Naive thymus-derived CD4-positive, alpha-beta T cell (primary cell): ENCODE measurements around the gene TET1. TPM values are rescaled to one million over a fixed set of nuclear protein-coding genes. Genes with fewer than 3 reads are reported as not detected.
"Not testable (repeated sequence)": the region's sequence is repeated elsewhere in the genome, so short reads cannot be mapped to it uniquely, and the experiment has no call there.

ENCODE experiments used
- ATAC-seq: fragments of 150-1000 bp; cut with Tn5 transposase; 2 replicates; pipeline ENCODE4 v1.10.0; 2021; ENCODE audit warnings: mild to moderate bottlenecking, moderate library complexity
- CTCF ChIA-PET: fragments of 350-600 bp; sonication (Branson Sonifier 250); formaldehyde crosslinking; loops from one replicate; lab custom pipeline; 2021; ENCODE audit warnings: antibody characterized with exemption; lab: Charles Lee
- POLR2A ChIA-PET: fragments of 350-600 bp; sonication (Branson Sonifier 250); formaldehyde crosslinking; loops from one replicate; lab custom pipeline; 2021; ENCODE audit warnings: antibody characterized with exemption, inconsistent platforms; lab: Charles Lee
- DNase-seq, 9 donors: peaks; one replicate each; pipeline versions ENCODE4 v3.0.0 to v3.0.0-alpha.2; 2020 to 2022; ENCODE audit warnings: mixed read lengths in 1 of 9
- H3K27ac ChIP-seq: one replicate; pipeline ENCODE4 v1.7.0; 2013; ENCODE audit warnings: mild to moderate bottlenecking, low read depth, low read length, moderate library complexity
- H3K27me3 ChIP-seq, 2 donors: one replicate each; pipeline ENCODE4 v1.7.0; 2013; ENCODE audit warnings: low read length in 2 of 2, mild to moderate bottlenecking in 2 of 2, moderate library complexity in 2 of 2; ENCODE audit not compliant: control insufficient read depth in 2 of 2, insufficient read depth in 2 of 2
- H3K36me3 ChIP-seq, 3 experiments: 1 replicate in 2 of 3; 2 replicates in 1 of 3; pipeline ENCODE4 v1.7.0; 2013; ENCODE audit warnings: low read length in 3 of 3, mild to moderate bottlenecking in 3 of 3, moderate library complexity in 1 of 3; ENCODE audit not compliant: insufficient read depth in 3 of 3, control insufficient read depth in 2 of 3
- H3K4me1 ChIP-seq, 2 donors: one replicate each; pipeline ENCODE4 v1.7.0; 2013; ENCODE audit warnings: low read length in 2 of 2, mild to moderate bottlenecking in 2 of 2, moderate library complexity in 1 of 2; ENCODE audit not compliant: control insufficient read depth in 2 of 2, insufficient read depth in 2 of 2
- H3K4me3 ChIP-seq: 2 replicates; pipeline ENCODE4 v1.7.0; 2013; ENCODE audit warnings: mild to moderate bottlenecking, low read length
- H3K9me3 ChIP-seq, 3 experiments: 1 replicate in 2 of 3; 2 replicates in 1 of 3; pipeline ENCODE4 v1.7.0; 2013; ENCODE audit warnings: low read length in 3 of 3; ENCODE audit not compliant: control insufficient read depth in 2 of 3
- H3K27ac Mint-ChIP-seq, 9 donors: one replicate each; pipeline ENCODE4 v1.8.0; 2020 to 2022; ENCODE audit warnings: mixed read lengths in 9 of 9, mild to moderate bottlenecking in 8 of 9, moderate library complexity in 5 of 9, inconsistent platforms in 2 of 9
- H3K27me3 Mint-ChIP-seq, 5 donors: one replicate each; pipeline ENCODE4 v1.8.0; 2021 to 2022; ENCODE audit warnings: mixed read lengths in 5 of 5, mild to moderate bottlenecking in 1 of 5
- H3K36me3 Mint-ChIP-seq, 5 donors: one replicate each; pipeline ENCODE4 v1.8.0; 2020 to 2022; ENCODE audit warnings: mixed read lengths in 5 of 5, mild to moderate bottlenecking in 3 of 5, inconsistent platforms in 1 of 5
- H3K4me1 Mint-ChIP-seq, 7 donors: one replicate each; pipeline ENCODE4 v1.8.0; 2020 to 2022; ENCODE audit warnings: mixed read lengths in 7 of 7, mild to moderate bottlenecking in 3 of 7, inconsistent platforms in 1 of 7
- H3K4me3 Mint-ChIP-seq, 10 donors: one replicate each; pipeline ENCODE4 v1.8.0; 2020 to 2022; ENCODE audit warnings: mild to moderate bottlenecking in 10 of 10, mixed read lengths in 10 of 10, moderate library complexity in 6 of 10, inconsistent platforms in 2 of 10
- H3K9me3 Mint-ChIP-seq, 11 donors: one replicate each; pipeline ENCODE4 v1.8.0; 2020 to 2022; ENCODE audit warnings: mixed read lengths in 11 of 11, mild to moderate bottlenecking in 4 of 11, inconsistent platforms in 1 of 11, moderate library complexity in 1 of 11
- intact Hi-C, 2 donors: fragments of 100-400 bp; cut with micrococcal nuclease; formaldehyde crosslinking; loops; one replicate each; pipeline ENCODE4 v1.15.1; 2023
- polyA plus RNA-seq, 2 donors: library from polyadenylated mRNA; unstranded; fragments of 300-500 nt; fragmentation: Illumina TruSeq; gene quantifications; one replicate each; pipeline ENCODE4 v1.2.3, GENCODE V29; 2021
- total RNA-seq, 6 experiments: library from RNA in 5 of 6; stranded (reverse) in 5 of 6; gene quantifications; 1 replicate in 5 of 6; 2 replicates in 1 of 6; pipeline ENCODE4 v1.2.3 and lab custom pipeline; 2021 to 2026

Gene TET1
- total and polyA plus RNA-seq, 7 experiments from 2014 or later = 1.4 to 3.0 (median 2.9) TPM

- no peak overlapping the region for H3K27ac ChIP-seq
- Mint-ChIP-seq H3K27ac (peak overlapping the region in 4 of 9 donors; percentile 2 to 42 (median 39)), H3K4me1 (peaks cover 24 to 53% (median 46%) of the 10 kb centered on the region in 7 donors), H3K36me3 (peaks cover 0 to 27% (median 20%) of the 10 kb centered on the region in 5 donors), H3K27me3 (no peaks in the 10 kb centered on the region), H3K9me3 (no peaks in the 10 kb centered on the region), H3K4me3 (peak overlapping the region in 9 of 10 donors; percentile 48 to 96 (median 89))
- peaks cover 0 to 3% (median 0%) of the 10 kb centered on the region in 3 experiments for H3K36me3 ChIP-seq
- no peaks in the 10 kb centered on the region for H3K9me3 ChIP-seq
- POLR2A ChIA-PET = no interaction called here
- H3K4me1 ChIP-seq = peaks cover 16 to 20% of the 10 kb centered on the region in 2 donors
- intact Hi-C loops = no loop called here
- CTCF ChIA-PET = interaction anchor here (0.6 kb wide), 1 partner anchor 57 kb away, joined by 3 read pairs; no protein-coding TSS in a partner anchor
- DNase-seq (no peak), ATAC-seq (no peak)
- H3K4me3 ChIP-seq = no peak overlapping the region
- no peaks in the 10 kb centered on the region for H3K27me3 ChIP-seq
Measured at GRCh38 chr10:68602434-68602833, 42.3 kb downstream of the TET1 start.

- H3K36me3 ChIP-seq = peaks cover 0 to 3% (median 0%) of the 10 kb centered on the region in 3 experiments
- H3K9me3 ChIP-seq = no peaks in the 10 kb centered on the region
- ChIA-PET POLR2A (interaction anchor here (0.6 kb wide), 1 partner anchor 11 kb away, joined by 3 read pairs; no protein-coding TSS in a partner anchor), CTCF (interaction anchor here (1.0 kb wide), 1 partner anchor 294 kb away, joined by 3 read pairs; no protein-coding TSS in a partner anchor)
- H3K27ac Mint-ChIP-seq = no peak overlapping the region
- H3K4me3 Mint-ChIP-seq = peak overlapping the region in 1 of 10 donors; percentile 94
- peaks cover 16 to 20% of the 10 kb centered on the region in 2 donors for H3K4me1 ChIP-seq
- no peak overlapping the region for H3K4me3 ChIP-seq
- ATAC-seq (no peak), DNase-seq (no peak)
- no peak overlapping the region for H3K27ac ChIP-seq
- H3K36me3 Mint-ChIP-seq = peaks cover 0 to 27% (median 20%) of the 10 kb centered on the region in 5 donors
- H3K4me1 Mint-ChIP-seq = peaks cover 24 to 53% (median 46%) of the 10 kb centered on the region in 7 donors
- intact Hi-C loops = no loop called here
- no peaks in the 10 kb centered on the region for H3K27me3 Mint-ChIP-seq
- no peaks in the 10 kb centered on the region for H3K9me3 Mint-ChIP-seq
- H3K27me3 ChIP-seq = no peaks in the 10 kb centered on the region
Measured at GRCh38 chr10:68603766-68604165, 43.6 kb downstream of the TET1 start.

GRCh38 chr10:68604441-68604840, 44.3 kb downstream of the TET1 start:
- H3K4me1 Mint-ChIP-seq = peaks cover 24 to 51% (median 45%) of the 10 kb centered on the region in 7 donors
- DNase-seq = no peak
- no peaks in the 10 kb centered on the region for H3K27me3 Mint-ChIP-seq
- ATAC-seq = no peak
- Histone ChIP-seq H3K27ac (no peak overlapping the region), H3K36me3 (peaks cover 0 to 3% (median 0%) of the 10 kb centered on the region in 3 experiments), H3K4me1 (peaks cover 16 to 20% of the 10 kb centered on the region in 2 donors), H3K27me3 (no peaks in the 10 kb centered on the region), H3K9me3 (no peaks in the 10 kb centered on the region), H3K4me3 (no peak overlapping the region)
- H3K9me3 Mint-ChIP-seq = no peaks in the 10 kb centered on the region
- H3K27ac Mint-ChIP-seq = no peak overlapping the region
- peaks cover 0 to 27% (median 20%) of the 10 kb centered on the region in 5 donors for H3K36me3 Mint-ChIP-seq
- ChIA-PET POLR2A (no interaction called here), CTCF (no interaction called here)
- intact Hi-C loops = no loop called here
- H3K4me3 Mint-ChIP-seq = peak overlapping the region in 1 of 10 donors; percentile 30

GRCh38 chr10:68606918-68607317, 46.8 kb downstream of the TET1 start:
- no peak overlapping the region for H3K27ac ChIP-seq
- no peaks in the 10 kb centered on the region for H3K27me3 ChIP-seq
- no peak overlapping the region for H3K4me3 ChIP-seq
- ChIA-PET CTCF (no interaction called here), POLR2A (no interaction called here)
- H3K4me1 ChIP-seq = peaks cover 7% of the 10 kb centered on the region in 2 donors
- Mint-ChIP-seq H3K4me3 (no peak overlapping the region), H3K27ac (no peak overlapping the region), H3K9me3 (no peaks in the 10 kb centered on the region), H3K27me3 (no peaks in the 10 kb centered on the region), H3K4me1 (peaks cover 15 to 26% (median 20%) of the 10 kb centered on the region in 7 donors), H3K36me3 (peaks cover 0 to 27% (median 20%) of the 10 kb centered on the region in 5 donors)
- intact Hi-C loops = no loop called here
- peaks cover 0 to 3% (median 0%) of the 10 kb centered on the region in 3 experiments for H3K36me3 ChIP-seq
- DNase-seq (no peak), ATAC-seq (no peak)
- H3K9me3 ChIP-seq = no peaks in the 10 kb centered on the region

GRCh38 chr10:68610023-68610422, 49.9 kb downstream of the TET1 start:
- H3K4me3 Mint-ChIP-seq, CTCF ChIA-PET, DNase-seq, H3K9me3 Mint-ChIP-seq, H3K27me3 Mint-ChIP-seq, POLR2A ChIA-PET, intact Hi-C loops, H3K4me1 Mint-ChIP-seq, H3K4me1 ChIP-seq, ATAC-seq, H3K36me3 ChIP-seq, H3K27ac Mint-ChIP-seq, H3K9me3 ChIP-seq, H3K4me3 ChIP-seq, H3K27ac ChIP-seq, H3K27me3 ChIP-seq: not testable (repeated sequence)
- peaks cover 0 to 13% (median 1%) of the 10 kb centered on the region in 5 donors for H3K36me3 Mint-ChIP-seq

- H3K9me3 ChIP-seq = no peaks in the 10 kb centered on the region
- H3K4me3 ChIP-seq = no peak overlapping the region
- H3K27me3 Mint-ChIP-seq = no peaks in the 10 kb centered on the region
- no peak overlapping the region for H3K27ac ChIP-seq
- ChIA-PET CTCF (no interaction called here), POLR2A (interaction anchor here (0.6 to 1.0 kb wide), 3 partner anchors 10 to 140 kb away, joined by 3 to 6 read pairs (median 4); no protein-coding TSS in a partner anchor)
- H3K27me3 ChIP-seq = no peaks in the 10 kb centered on the region
- no peaks in the 10 kb centered on the region for H3K4me1 Mint-ChIP-seq
- no peaks in the 10 kb centered on the region for H3K36me3 ChIP-seq
- ATAC-seq (no peak), DNase-seq (no peak)
- no peak overlapping the region for H3K27ac Mint-ChIP-seq
- intact Hi-C loops = no loop called here
- no peak overlapping the region for H3K4me3 Mint-ChIP-seq
- peaks cover 0 to 11% (median 1%) of the 10 kb centered on the region in 5 donors for H3K36me3 Mint-ChIP-seq
- H3K4me1 ChIP-seq = no peaks in the 10 kb centered on the region
- H3K9me3 Mint-ChIP-seq = no peaks in the 10 kb centered on the region
Measured at GRCh38 chr10:68611227-68611626, 51.1 kb downstream of the TET1 start.

- ATAC-seq, H3K36me3 ChIP-seq, H3K27me3 Mint-ChIP-seq, H3K27me3 ChIP-seq, CTCF ChIA-PET, H3K27ac ChIP-seq, H3K4me1 ChIP-seq, H3K9me3 Mint-ChIP-seq, DNase-seq, H3K4me3 Mint-ChIP-seq, H3K4me1 Mint-ChIP-seq, H3K27ac Mint-ChIP-seq, H3K4me3 ChIP-seq, H3K9me3 ChIP-seq, intact Hi-C loops: not testable (repeated sequence)
- POLR2A ChIA-PET = interaction anchor here (0.8 to 1.0 kb wide), 2 partner anchors 10 to 206 kb away, joined by 3 read pairs; no protein-coding TSS in a partner anchor
- H3K36me3 Mint-ChIP-seq = peaks cover 0 to 15% (median 0%) of the 10 kb centered on the region in 5 donors
Measured at GRCh38 chr10:68613974-68614373, 53.8 kb downstream of the TET1 start.
